ENCODE measurements around the gene C1QTNF6. TPM values are rescaled to one million over a fixed set of nuclear protein-coding genes. Genes with fewer than 3 reads are reported as not detected.

The C1QTNF6 gene
- total and polyA plus RNA-seq, 9 donors, result 10.3 to 28.9 (median 17.5) TPM

DNA sequence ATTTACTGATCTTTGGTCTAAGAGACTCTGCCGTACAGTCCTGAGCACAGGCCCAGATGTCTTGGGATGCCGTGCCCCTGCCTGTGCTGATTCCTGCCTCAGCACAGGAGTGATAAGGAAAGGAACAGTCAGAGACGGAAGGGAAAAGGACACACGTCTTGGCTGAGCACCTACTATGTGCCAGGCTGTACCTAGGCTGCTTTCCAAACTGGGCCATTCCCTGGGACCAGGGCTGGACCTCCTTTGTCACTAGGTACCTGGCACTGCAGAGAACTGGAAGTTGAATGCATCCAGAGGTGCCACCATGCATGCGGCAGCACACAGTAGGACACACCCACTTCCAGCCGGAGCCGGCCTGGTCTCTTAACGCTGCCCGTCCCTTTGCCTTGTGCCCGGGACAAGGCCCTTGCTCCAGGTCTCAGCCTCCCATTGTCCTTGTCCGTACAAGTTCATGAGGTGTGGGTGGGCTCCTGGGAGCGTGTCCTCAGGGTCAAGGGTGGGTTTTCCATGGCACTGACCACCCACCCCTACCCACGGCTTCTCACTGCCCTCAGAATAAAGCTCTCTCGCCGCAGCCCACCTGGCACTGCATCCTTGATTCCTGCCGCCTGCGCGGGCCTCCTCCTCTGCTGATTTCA lies 25.3 kb upstream of the C1QTNF6 start:
- Histone ChIP-seq H3K9me3 (replicated peaks; ENCODE audit: control insufficient read depth, low read depth, low read length) (no peaks in the 10 kb centered on the region), H3K4me3 (ENCODE audit: low read length) (no peak overlapping the region), H3K4me1 (ENCODE audit: control insufficient read depth, insufficient read depth, low read length) (peaks cover 13% of the 10 kb centered on the region), H3K36me3 (ENCODE audit: control insufficient read depth, insufficient read depth, low read length) (no peaks in the 10 kb centered on the region), H3K27ac (ENCODE audit: low read length) (no peak overlapping the region), H3K27me3 (ENCODE audit: control insufficient read depth, insufficient read depth, low read length) (peaks cover 23% of the 10 kb centered on the region)
- 86% methylated on average over 12 of the region's 18 CpGs for WGBS (ENCODE audit: insufficient coverage)
- no peak for DNase-seq

DNA sequence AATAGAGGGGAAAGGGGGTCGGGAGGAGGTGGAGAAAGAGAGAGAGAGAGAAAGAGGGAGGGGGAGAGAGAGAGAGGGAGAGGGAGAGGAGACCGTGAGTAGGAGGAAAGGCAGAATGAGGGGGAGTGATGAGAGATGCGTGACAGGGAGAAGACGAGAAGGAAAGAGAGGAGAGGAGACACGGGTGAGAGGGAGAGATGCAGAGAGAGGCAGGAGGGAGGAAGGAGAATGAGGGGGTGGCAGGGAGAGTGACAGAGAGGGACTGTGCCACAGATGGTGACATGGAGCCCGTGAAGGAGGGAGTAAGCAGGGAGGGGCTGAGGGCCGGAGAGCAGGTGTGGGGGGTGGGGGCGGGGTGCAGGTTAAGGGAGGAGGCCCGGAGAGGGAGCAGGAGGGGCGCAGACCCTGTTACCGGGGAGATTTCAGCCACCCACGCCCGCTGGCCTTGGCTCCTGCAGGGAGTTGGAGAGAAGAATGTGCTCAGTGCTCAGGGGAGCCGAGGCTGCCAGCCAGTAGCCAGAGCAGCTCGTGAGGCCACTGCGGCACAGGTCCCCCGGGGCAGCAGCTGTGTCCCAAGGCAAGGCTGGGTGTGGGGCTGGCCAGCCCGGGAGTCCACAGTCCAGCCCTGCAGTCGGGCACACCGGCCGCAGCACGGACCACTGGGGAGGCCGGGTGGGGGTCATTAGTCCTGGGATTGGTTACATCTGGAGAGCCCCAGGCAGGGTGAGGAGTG lies 24.3 kb upstream of the C1QTNF6 start, which contains the start of gene SSTR3:
SSTR3 (minus strand) TSS at position 304 of the 733 bp plus-strand sequence. CDS start 4,674 bp downstream, outside the sequence.
- Histone ChIP-seq H3K27ac (ENCODE audit: low read length) (no peak within 1 kb of the TSS), H3K36me3 (ENCODE audit: control insufficient read depth, insufficient read depth, low read length) (no peaks in the 10 kb centered on the region), H3K4me1 (ENCODE audit: control insufficient read depth, insufficient read depth, low read length) (peaks cover 13% of the 10 kb centered on the region), H3K4me3 (ENCODE audit: low read length) (no peak within 1 kb of the TSS), H3K27me3 (ENCODE audit: control insufficient read depth, insufficient read depth, low read length) (peaks cover 23% of the 10 kb centered on the region), H3K9me3 (replicated peaks; ENCODE audit: control insufficient read depth, low read depth, low read length) (no peaks in the 10 kb centered on the region)
- no peak for DNase-seq
- 13% methylated on average over 22 of the region's 23 CpGs for WGBS (ENCODE audit: insufficient coverage)

DNA sequence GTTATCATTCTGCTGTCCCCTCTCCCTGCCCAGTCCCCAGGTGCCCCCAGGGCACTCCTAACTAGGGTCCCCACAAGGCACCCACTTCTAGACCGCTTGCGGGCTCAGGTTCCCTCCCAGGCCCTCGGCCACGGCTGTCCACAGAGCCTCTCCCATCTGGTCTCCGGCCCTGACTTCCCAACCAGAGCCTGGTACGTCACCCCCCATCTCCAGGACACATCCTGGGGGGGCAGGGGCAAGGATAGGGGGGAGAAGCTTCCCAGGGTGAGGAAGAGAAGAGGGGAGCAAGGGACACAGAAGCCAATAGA lies 23.8 kb upstream of the C1QTNF6 start:
- H3K27me3 ChIP-seq (ENCODE audit: control insufficient read depth, insufficient read depth, low read length), result peaks cover 23% of the 10 kb centered on the region
- H3K4me3 ChIP-seq (ENCODE audit: low read length), result no peak overlapping the region
- 75% methylated on average over 2 of the region's 6 CpGs for WGBS (ENCODE audit: insufficient coverage)
- H3K9me3 ChIP-seq (replicated peaks; ENCODE audit: control insufficient read depth, low read depth, low read length), result no peaks in the 10 kb centered on the region
- no peak overlapping the region for H3K27ac ChIP-seq (ENCODE audit: low read length)
- H3K36me3 ChIP-seq (ENCODE audit: control insufficient read depth, insufficient read depth, low read length), result no peaks in the 10 kb centered on the region
- DNase-seq, result no peak
- H3K4me1 ChIP-seq (ENCODE audit: control insufficient read depth, insufficient read depth, low read length), result peaks cover 13% of the 10 kb centered on the region

DNA sequence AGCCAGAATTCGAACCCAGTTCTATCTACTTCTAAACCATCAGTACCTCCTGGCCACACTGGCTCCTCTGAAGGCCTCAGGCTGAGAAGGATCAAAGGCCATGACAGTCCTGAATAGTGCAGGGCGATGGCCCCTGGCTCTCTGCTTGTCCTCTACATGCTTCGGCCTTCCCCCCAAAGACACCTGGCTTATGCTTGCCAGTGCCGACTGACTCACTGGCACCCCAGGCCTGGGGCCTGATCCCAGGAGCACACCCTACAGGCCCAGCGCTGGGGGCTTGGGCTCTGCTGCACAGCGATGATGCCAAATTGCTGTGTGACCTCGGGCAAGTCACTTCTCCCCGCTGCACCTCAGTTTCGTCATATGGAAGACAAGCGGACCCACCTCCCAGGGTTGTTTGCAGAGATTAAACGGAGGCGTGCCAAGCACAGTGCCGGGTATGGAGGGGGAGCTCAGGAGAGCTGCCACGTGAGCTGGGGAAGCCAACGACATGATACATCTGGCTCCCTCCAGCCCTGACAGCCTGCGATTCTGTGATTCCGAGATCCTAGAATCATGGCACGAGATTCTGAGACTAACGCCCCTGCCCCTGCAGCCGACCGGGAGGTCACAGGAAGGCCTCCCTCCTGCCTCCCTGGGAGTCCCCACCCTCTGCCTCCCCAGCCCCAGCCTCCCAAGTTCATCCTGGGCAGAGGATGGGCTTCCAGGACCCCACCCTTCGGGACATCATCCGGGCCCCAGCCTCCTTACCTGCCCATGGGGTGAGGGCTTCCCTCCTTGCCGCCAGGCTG lies 23.2 kb upstream of the C1QTNF6 start:
- 82% methylated on average over 23 of the region's 24 CpGs for WGBS (ENCODE audit: insufficient coverage)
- Histone ChIP-seq H3K4me3 (ENCODE audit: low read length) (no peak overlapping the region), H3K36me3 (ENCODE audit: control insufficient read depth, insufficient read depth, low read length) (no peaks in the 10 kb centered on the region), H3K4me1 (ENCODE audit: control insufficient read depth, insufficient read depth, low read length) (peaks cover 13% of the 10 kb centered on the region), H3K9me3 (replicated peaks; ENCODE audit: control insufficient read depth, low read depth, low read length) (no peaks in the 10 kb centered on the region), H3K27me3 (ENCODE audit: control insufficient read depth, insufficient read depth, low read length) (peaks cover 23% of the 10 kb centered on the region), H3K27ac (ENCODE audit: low read length) (no peak overlapping the region)
- DNase-seq, result no peak

DNA sequence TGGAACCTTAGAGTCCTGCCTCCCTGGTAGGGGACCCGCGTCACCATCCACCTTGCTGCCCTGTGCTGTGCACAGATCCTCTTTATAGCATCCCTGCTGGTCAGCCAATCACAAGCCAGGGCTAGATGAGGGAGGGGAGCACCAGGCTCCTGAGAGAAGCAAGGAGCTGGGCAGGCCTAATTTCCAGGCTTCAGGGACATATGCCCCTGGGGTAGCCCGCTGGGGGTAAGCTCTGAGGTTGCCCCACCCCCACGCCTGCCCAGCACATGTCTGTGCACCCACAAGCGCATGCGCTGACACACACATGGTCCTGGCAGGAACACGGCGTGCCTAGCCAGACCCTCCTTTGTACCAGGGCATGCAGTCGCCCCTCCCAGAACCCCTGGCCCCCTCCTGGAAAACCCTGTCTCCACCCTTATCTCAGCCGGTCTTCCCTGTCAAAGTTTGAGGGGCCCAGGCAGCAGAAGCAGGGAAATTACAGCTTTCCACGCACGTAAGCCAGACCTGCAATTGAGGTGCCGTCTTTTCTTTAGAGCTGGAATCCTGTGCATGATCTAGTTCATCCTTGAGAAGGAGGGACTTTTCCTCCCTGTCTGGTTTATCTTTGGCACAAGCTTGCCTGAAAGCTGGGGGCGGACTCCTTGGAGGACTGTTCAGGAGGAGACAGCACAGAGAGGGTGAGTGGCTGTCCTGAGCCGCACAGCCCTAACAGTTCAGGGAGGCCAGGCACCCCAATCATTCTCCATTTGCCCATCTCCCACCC lies 22.2 kb upstream of the C1QTNF6 start:
- no peak for DNase-seq
- Histone ChIP-seq H3K4me1 (ENCODE audit: control insufficient read depth, insufficient read depth, low read length) (peaks cover 13% of the 10 kb centered on the region), H3K9me3 (replicated peaks; ENCODE audit: control insufficient read depth, low read depth, low read length) (no peaks in the 10 kb centered on the region), H3K36me3 (ENCODE audit: control insufficient read depth, insufficient read depth, low read length) (no peaks in the 10 kb centered on the region), H3K27ac (ENCODE audit: low read length) (no peak overlapping the region), H3K27me3 (ENCODE audit: control insufficient read depth, insufficient read depth, low read length) (peaks cover 23% of the 10 kb centered on the region), H3K4me3 (ENCODE audit: low read length) (no peak overlapping the region)
- WGBS (ENCODE audit: insufficient coverage), result 51% methylated on average over 13 of the region's 15 CpGs

DNA sequence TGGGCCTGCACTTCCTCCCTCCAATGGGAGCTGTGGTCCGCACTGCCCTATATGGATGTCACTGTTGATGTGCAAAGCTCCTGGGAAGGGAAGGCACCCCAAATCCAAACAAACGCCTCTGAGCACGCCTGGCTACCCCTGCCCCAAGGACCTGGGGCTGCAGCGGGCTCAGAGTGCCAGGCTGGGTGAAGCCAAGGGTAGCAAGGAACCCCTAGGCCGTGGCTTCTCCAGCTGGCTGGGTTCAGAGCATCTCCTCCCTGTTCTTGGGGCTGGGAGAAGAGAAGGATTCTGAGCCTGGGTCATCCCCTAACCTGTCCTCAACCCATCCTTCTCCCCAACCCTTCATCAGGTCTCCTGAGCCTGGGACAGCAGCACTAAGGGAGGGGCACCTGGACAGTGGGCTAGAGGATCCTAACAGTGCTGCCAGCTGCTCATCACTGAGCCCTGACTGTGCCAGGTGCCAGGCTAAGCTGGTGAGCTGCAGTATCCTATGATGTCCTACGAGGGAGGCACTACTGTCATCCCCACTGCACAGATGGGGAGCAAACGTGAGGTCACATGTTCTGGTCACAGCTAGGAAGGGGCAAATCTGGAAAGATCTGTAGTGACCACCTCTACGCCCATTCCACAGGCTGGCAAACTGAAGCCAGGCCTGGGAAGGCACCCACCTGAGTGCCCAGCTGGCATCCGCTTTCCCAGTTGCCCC lies 21.2 kb upstream of the C1QTNF6 start:
- Histone ChIP-seq H3K36me3 (ENCODE audit: control insufficient read depth, insufficient read depth, low read length) (no peaks in the 10 kb centered on the region), H3K27ac (ENCODE audit: low read length) (no peak overlapping the region), H3K9me3 (replicated peaks; ENCODE audit: control insufficient read depth, low read depth, low read length) (no peaks in the 10 kb centered on the region), H3K4me3 (ENCODE audit: low read length) (no peak overlapping the region), H3K4me1 (ENCODE audit: control insufficient read depth, insufficient read depth, low read length) (peaks cover 13% of the 10 kb centered on the region), H3K27me3 (ENCODE audit: control insufficient read depth, insufficient read depth, low read length) (peaks cover 23% of the 10 kb centered on the region)
- 84% methylated on average over 7 of the region's 9 CpGs for WGBS (ENCODE audit: insufficient coverage)
- no peak for DNase-seq

DNA sequence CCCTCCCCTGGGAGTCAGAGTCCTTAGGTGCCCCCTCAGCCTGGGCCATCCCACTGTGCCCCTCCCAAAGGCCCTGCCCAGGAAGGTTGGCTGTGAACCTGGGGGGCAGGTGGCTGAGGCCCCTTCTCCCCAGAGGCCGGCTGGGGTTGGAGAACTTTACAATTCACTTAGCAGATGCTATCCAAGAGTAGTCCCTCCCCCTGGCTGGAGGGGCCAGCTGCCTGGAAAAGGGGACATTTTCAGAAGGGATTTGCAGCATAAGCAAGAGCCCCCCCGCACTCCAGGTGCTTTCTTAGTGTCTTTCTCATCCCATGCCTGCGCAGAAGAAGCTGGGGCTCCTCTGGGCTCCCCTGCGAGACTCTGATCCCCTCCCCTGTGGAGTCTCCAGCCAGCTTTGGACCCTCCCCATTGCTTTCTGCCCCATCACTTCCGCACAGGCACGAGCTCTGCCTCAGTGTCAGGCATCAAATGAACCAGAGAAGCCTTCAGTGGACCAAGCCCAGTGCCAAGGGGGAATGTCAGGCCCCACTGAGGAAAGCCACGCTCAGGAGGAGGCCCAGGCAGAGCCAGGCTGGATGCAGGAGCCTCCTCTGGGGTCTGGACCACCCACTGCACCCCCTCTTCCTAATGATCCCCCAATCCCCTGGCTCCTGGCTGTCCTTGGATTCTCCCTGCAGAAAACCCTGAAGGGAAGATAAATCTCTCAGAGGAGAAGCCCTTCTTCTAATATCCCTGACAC lies 20.5 kb upstream of the C1QTNF6 start:
- H3K9me3 ChIP-seq (replicated peaks; ENCODE audit: control insufficient read depth, low read depth, low read length), result no peaks in the 10 kb centered on the region
- H3K4me1 ChIP-seq (ENCODE audit: control insufficient read depth, insufficient read depth, low read length), result peaks cover 13% of the 10 kb centered on the region
- peaks cover 18% of the 10 kb centered on the region for H3K27me3 ChIP-seq (ENCODE audit: control insufficient read depth, insufficient read depth, low read length)
- no peak overlapping the region for H3K27ac ChIP-seq (ENCODE audit: low read length)
- 46% methylated on average over 7 of the region's 7 CpGs for WGBS (ENCODE audit: insufficient coverage)
- no peak for DNase-seq
- H3K4me3 ChIP-seq (ENCODE audit: low read length), result no peak overlapping the region
- H3K36me3 ChIP-seq (ENCODE audit: control insufficient read depth, insufficient read depth, low read length), result no peaks in the 10 kb centered on the region

DNA sequence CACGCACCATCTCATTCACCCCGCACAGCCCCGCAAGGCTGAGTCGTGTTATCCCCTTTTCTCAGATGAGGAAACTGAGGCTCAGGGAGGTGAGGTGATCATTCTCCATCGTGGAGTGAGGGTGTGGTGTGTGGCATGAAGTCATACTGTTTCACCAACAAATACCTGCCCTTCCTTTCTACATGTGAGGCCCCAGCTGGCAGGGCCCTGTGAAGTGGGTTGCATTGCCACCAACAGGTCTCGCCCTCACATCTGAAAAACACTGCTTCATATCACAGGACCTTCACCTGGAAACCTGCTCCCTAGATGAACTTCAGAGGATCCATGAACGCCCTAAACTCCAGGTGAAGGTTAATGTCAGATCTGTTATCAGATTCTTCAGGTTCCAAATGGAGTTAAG lies 19.9 kb upstream of the C1QTNF6 start:
- Histone ChIP-seq H3K9me3 (replicated peaks; ENCODE audit: control insufficient read depth, low read depth, low read length) (no peaks in the 10 kb centered on the region), H3K36me3 (ENCODE audit: control insufficient read depth, insufficient read depth, low read length) (no peaks in the 10 kb centered on the region), H3K4me3 (ENCODE audit: low read length) (no peak overlapping the region), H3K27me3 (ENCODE audit: control insufficient read depth, insufficient read depth, low read length) (peaks cover 15% of the 10 kb centered on the region), H3K27ac (ENCODE audit: low read length) (no peak overlapping the region), H3K4me1 (ENCODE audit: control insufficient read depth, insufficient read depth, low read length) (peaks cover 11% of the 10 kb centered on the region)
- no peak for DNase-seq
- 93% methylated on average over 3 of the region's 7 CpGs for WGBS (ENCODE audit: insufficient coverage)

Measured in muscle of leg (tissue), 11 donors.